SJSA1 (cell line): ENCODE results near the gene PLEKHD1. TPM values are rescaled to one million over a fixed set of nuclear protein-coding genes. Genes with fewer than 3 reads are reported as not detected.

Experiments used
- DNase-seq, 2 experiments: peaks; one replicate each; pipeline ENCODE4 v3.0.0-alpha.2; 2015 to 2020; ENCODE audit warnings: low spot score in 2 of 2, low read depth in 1 of 2
- H3K27ac ChIP-seq: fragments of 250-450 bp; sonication (Bioruptor Pico); 2 replicates; pipeline ENCODE4 v1.5.1; 2020; ENCODE audit warnings: mild to moderate bottlenecking, moderate library complexity
- H3K27me3 ChIP-seq: fragments of 250-450 bp; sonication (Bioruptor Pico); replicated peaks from 2 replicates; pipeline ENCODE4 v1.5.1; 2020; ENCODE audit warnings: mild to moderate bottlenecking, moderate library complexity
- H3K36me3 ChIP-seq: fragments of 250-450 bp; sonication (Bioruptor Pico); 2 replicates; pipeline ENCODE4 v1.5.1; 2020; ENCODE audit warnings: mild to moderate bottlenecking
- H3K4me1 ChIP-seq: fragments of 250-450 bp; sonication (Bioruptor Pico); replicated peaks from 2 replicates; pipeline ENCODE4 v1.6.1; 2021; ENCODE audit warnings: mild to moderate bottlenecking
- H3K4me3 ChIP-seq: fragments of 250-450 bp; sonication (Bioruptor Pico); 2 replicates; pipeline ENCODE4 v1.5.1; 2020; ENCODE audit warnings: mild to moderate bottlenecking
- H3K9me3 ChIP-seq: fragments of 250-450 bp; sonication (Bioruptor Pico); replicated peaks from 2 replicates; pipeline ENCODE4 v1.5.1; 2020; ENCODE audit warnings: mild to moderate bottlenecking
- total RNA-seq: library from RNA; depleted of rRNA; stranded (reverse); fragments of >200 nt; shearing (Covaris generic); gene quantifications from 2 replicates; pipeline ENCODE4 v1.2.3, GENCODE V29; 2014; rRNA removed

PLEKHD1 gene
- 0.03 TPM in 1 of 2 replicates, not detected in the other for total RNA-seq

DNA sequence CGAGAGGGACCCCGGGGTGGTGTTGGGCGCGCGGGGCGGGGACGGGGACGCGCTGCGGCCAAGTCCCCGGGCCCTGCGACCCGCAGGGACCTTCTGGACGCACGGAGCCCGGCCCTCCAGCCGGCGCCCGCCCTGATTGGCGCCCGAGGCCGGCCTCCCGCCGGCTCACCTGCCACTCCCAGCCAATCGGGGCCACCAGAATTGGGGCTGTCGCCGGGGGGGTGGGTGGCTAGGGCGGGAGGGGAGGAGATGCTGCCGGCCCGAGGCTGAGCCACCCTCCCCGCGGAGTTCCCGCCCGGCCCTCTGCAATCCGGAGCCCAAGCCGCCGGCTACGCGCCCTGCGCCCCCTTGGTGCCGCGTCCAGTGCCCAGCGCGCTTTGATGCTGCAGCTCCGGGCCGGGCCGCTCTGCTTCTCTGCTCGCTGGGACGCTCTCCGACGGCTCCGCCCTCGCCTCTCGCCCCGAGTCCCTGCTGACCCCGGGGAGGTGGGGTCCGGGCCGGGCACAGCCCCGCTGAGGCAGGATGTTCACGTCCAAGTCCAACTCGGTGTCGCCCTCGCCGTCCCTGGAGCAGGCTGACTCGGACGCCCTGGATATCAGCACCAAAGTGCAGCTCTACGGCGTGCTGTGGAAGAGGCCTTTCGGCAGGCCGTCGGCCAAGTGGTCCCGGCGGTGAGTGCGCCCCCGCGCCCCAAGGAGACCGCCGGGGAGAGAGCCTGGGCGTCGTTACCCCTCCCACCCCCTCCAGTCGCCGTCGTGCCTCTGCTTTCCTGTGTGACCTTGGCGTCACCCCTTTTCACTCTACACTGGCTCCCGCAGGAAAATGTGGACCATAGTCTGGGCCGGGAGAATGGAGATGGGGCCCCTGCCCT, at the start of gene PLEKHD1:
Gene PLEKHD1 (plus strand): TSS at position 285 of the 871 bp plus-strand sequence. CDS start 238 bp downstream, at position 523.
- no peak for DNase-seq
- Histone ChIP-seq H3K27ac (no peak within 1 kb of the TSS), H3K9me3 (no peaks in the 10 kb centered on the region), H3K27me3 (peaks cover 47% of the 10 kb centered on the region), H3K4me3 (no peak within 1 kb of the TSS), H3K4me1 (no peaks in the 10 kb centered on the region), H3K36me3 (no peaks in the 10 kb centered on the region)

GRCh38 chr14:69439521-69440270, 44.8 kb upstream of the PLEKHD1 start:
- no peaks in the 10 kb centered on the region for H3K4me1 ChIP-seq
- DNase-seq = no peak
- H3K27me3 ChIP-seq = no peaks in the 10 kb centered on the region
- H3K9me3 ChIP-seq = no peaks in the 10 kb centered on the region
- no peak overlapping the region for H3K27ac ChIP-seq
- H3K36me3 ChIP-seq = peaks cover 10% of the 10 kb centered on the region; the same call in 1 of the 2 replicates
- H3K4me3 ChIP-seq = no peak overlapping the region

DNA sequence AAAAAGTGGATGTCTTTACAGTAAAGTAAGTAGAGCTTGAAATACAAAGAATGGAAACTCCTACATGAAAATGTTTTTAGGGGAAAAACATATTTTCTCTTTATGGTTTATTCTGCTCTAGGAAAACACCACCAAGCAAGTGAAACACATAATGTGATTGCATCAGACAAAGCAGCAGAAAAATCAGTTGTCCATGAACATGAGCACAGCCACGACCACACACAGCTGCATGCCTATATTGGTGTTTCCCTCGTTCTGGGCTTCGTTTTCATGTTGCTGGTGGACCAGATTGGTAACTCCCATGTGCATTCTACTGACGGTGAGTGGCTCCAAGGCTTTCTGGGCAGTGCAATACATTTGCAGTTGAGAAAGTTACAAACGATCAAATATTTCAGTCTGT, 42.6 kb upstream of the PLEKHD1 start:
- H3K27ac ChIP-seq = no peak overlapping the region
- no peaks in the 10 kb centered on the region for H3K4me1 ChIP-seq
- no peaks in the 10 kb centered on the region for H3K9me3 ChIP-seq
- no peak for DNase-seq
- H3K4me3 ChIP-seq = no peak overlapping the region
- H3K36me3 ChIP-seq = peaks cover 10% of the 10 kb centered on the region; the same call in 1 of the 2 replicates
- no peaks in the 10 kb centered on the region for H3K27me3 ChIP-seq

GRCh38 chr14:69443296-69443805, 41.2 kb upstream of the PLEKHD1 start:
- H3K9me3 ChIP-seq = no peaks in the 10 kb centered on the region
- DNase-seq = no peak
- H3K4me3 ChIP-seq = no peak overlapping the region

GRCh38 chr14:69449216-69449615, 35.3 kb upstream of the PLEKHD1 start:
- no peak for DNase-seq
- Histone ChIP-seq H3K9me3 (no peaks in the 10 kb centered on the region), H3K4me3 (no peak overlapping the region), H3K27ac (no peak overlapping the region), H3K4me1 (no peaks in the 10 kb centered on the region), H3K27me3 (no peaks in the 10 kb centered on the region), H3K36me3 (peaks cover 4% of the 10 kb centered on the region; the same call in 1 of the 2 replicates)

More at GRCh38 chr14:69443296-69443805, 41.2 kb upstream of the PLEKHD1 start:
- no peaks in the 10 kb centered on the region for H3K4me1 ChIP-seq
- no peaks in the 10 kb centered on the region for H3K27me3 ChIP-seq
- H3K36me3 ChIP-seq = peaks cover 13% of the 10 kb centered on the region; the same call in 1 of the 2 replicates
- H3K27ac ChIP-seq = no peak overlapping the region

- Histone ChIP-seq H3K4me1 (no peaks in the 10 kb centered on the region), H3K36me3 (peaks cover 26% of the 10 kb centered on the region), H3K27me3 (no peaks in the 10 kb centered on the region), H3K4me3 (no peak overlapping the region), H3K9me3 (no peaks in the 10 kb centered on the region), H3K27ac (no peak overlapping the region)
- DNase-seq = no peak
These were observed 32.6 kb upstream of the PLEKHD1 start for GRCh38 chr14:69451941-69452340.

DNA sequence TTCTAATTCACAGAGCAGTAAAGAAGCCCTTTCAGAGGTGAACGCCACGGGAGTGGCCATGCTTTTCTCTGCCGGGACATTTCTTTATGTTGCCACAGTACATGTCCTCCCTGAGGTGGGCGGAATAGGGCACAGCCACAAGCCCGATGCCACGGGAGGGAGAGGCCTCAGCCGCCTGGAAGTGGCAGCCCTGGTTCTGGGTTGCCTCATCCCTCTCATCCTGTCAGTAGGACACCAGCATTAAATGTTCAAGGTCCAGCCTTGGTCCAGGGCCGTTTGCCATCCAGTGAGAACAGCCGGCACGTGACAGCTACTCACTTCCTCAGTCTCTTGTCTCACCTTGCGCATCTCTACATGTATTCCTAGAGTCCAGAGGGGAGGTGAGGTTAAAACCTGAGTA, 26.2 kb upstream of the PLEKHD1 start:
- Histone ChIP-seq H3K4me3 (no peak overlapping the region), H3K4me1 (peaks cover 4% of the 10 kb centered on the region; the same call in 1 of the 2 replicates), H3K27ac (no peak overlapping the region), H3K9me3 (no peaks in the 10 kb centered on the region), H3K27me3 (no peaks in the 10 kb centered on the region), H3K36me3 (peaks cover 44% of the 10 kb centered on the region)
- no peak for DNase-seq

- no peaks in the 10 kb centered on the region for H3K9me3 ChIP-seq
- H3K4me1 ChIP-seq = peaks cover 6% of the 10 kb centered on the region
- DNase-seq = no peak
- H3K36me3 ChIP-seq = peaks cover 44% of the 10 kb centered on the region
- H3K27me3 ChIP-seq = no peaks in the 10 kb centered on the region
- no peak overlapping the region for H3K27ac ChIP-seq
- H3K4me3 ChIP-seq = no peak overlapping the region
These were observed 25.4 kb upstream of the PLEKHD1 start for GRCh38 chr14:69459122-69459521.

DNA sequence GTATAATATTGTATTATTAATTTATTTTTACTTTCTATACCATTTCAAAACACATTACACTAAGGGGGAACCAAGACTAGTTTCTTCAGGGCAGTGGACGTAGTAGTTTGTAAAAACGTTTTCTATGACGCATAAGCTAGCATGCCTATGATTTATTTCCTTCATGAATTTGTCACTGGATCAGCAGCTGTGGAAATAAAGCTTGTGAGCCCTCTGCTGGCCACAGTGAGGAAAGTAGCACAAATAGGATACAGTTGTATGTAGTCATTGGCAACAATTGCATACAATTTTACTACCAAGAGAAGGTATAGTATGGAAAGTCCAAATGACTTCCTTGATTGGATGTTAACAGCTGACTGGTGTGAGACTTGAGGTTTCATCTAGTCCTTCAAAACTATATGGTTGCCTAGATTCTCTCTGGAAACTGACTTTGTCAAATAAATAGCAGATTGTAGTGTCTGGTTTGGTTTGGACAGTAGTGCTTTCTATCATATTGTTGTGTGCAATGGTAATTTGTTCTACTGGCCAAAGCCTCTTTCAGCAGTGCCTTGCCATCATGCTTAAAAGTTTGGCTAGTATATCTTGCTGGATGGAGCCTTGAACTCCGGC, 24.3 kb upstream of the PLEKHD1 start:
- peaks cover 38% of the 10 kb centered on the region for H3K36me3 ChIP-seq
- peak; percentile 21 to 59 for DNase-seq
- no peaks in the 10 kb centered on the region for H3K9me3 ChIP-seq
- H3K4me3 ChIP-seq = no peak overlapping the region
- no peaks in the 10 kb centered on the region for H3K27me3 ChIP-seq
- peaks cover 14% of the 10 kb centered on the region for H3K4me1 ChIP-seq
- H3K27ac ChIP-seq = no peak overlapping the region

- no peaks in the 10 kb centered on the region for H3K27me3 ChIP-seq
- peak overlapping the region; percentile 57 for H3K27ac ChIP-seq
- no peak for DNase-seq
- no peaks in the 10 kb centered on the region for H3K9me3 ChIP-seq
- no peak overlapping the region for H3K4me3 ChIP-seq
- H3K4me1 ChIP-seq = peaks cover 19% of the 10 kb centered on the region
- peaks cover 13% of the 10 kb centered on the region for H3K36me3 ChIP-seq
These were observed 20.1 kb upstream of the PLEKHD1 start for GRCh38 chr14:69464379-69464778.

- no peak overlapping the region for H3K4me3 ChIP-seq
- peaks cover 10% of the 10 kb centered on the region for H3K36me3 ChIP-seq
- peak; percentile 89 to 92 for DNase-seq
- H3K27me3 ChIP-seq = no peaks in the 10 kb centered on the region
- H3K27ac ChIP-seq = peak overlapping the region; percentile 57
- no peaks in the 10 kb centered on the region for H3K9me3 ChIP-seq
- peaks cover 19% of the 10 kb centered on the region for H3K4me1 ChIP-seq
These were observed 19.7 kb upstream of the PLEKHD1 start for GRCh38 chr14:69464829-69465228.

- Histone ChIP-seq H3K4me3 (no peak overlapping the region), H3K27me3 (no peaks in the 10 kb centered on the region), H3K9me3 (no peaks in the 10 kb centered on the region), H3K27ac (no peak overlapping the region), H3K4me1 (peaks cover 19% of the 10 kb centered on the region), H3K36me3 (no peaks in the 10 kb centered on the region)
- DNase-seq = no peak
These were observed 15.6 kb upstream of the PLEKHD1 start for GRCh38 chr14:69468949-69469348.

GRCh38 chr14:69471436-69471835, 13.1 kb upstream of the PLEKHD1 start:
- no peak for DNase-seq
- H3K27ac ChIP-seq = no peak overlapping the region
- H3K4me3 ChIP-seq = no peak overlapping the region
- H3K36me3 ChIP-seq = no peaks in the 10 kb centered on the region
- H3K4me1 ChIP-seq = 0 out of 2 replicates have a peak, but pooled peaks cover 5% of the 10 kb centered on the region
- no peaks in the 10 kb centered on the region for H3K27me3 ChIP-seq
- H3K9me3 ChIP-seq = no peaks in the 10 kb centered on the region
